ENCODE data around the gene AKAP8L. TPM values are rescaled to one million over a fixed set of nuclear protein-coding genes. Genes with fewer than 3 reads are reported as not detected.

Gene AKAP8L
- total and polyA plus RNA-seq, 2 of the 8 experiments (the other 6 are each of a cell fraction or from before 2014, with no cell fraction given): 75.1 to 138 TPM

MicroRNA genes within 50 kb of the gene (microRNA counts, 767-probe panel; counts per million panel counts)
- microRNA hsa-miR-1470: 879 counts per million, percentile 95 among the panel's probes with 10 or more counts

Small RNAs within 50 kb of the gene (microRNA-seq; reads per million reads assigned to microRNA genes)
- 0 reads per million in 2 experiments for gene MIR1470 (ENCODE audit: borderline microRNAs expressed in 2 of 2, borderline number of aligned reads in 2 of 2, borderline replicate concordance in 1 of 2)

Small RNAs within 50 kb of the gene (small RNA-seq; reads per million reads assigned to genes)
- gene AC005776.1 (ENCODE audit: insufficient read depth) (not detected), gene MIR1470 (ENCODE audit: insufficient read depth) (not detected)

Other genes with a start within 250 kb of the AKAP8L start
- 107 and 111 TPM in 2 replicates for gene NOTCH3, start 218.0 kb downstream of the AKAP8L start, total RNA-seq (2021; fragmentation: NEBNext Ultra II Directional; extraction: Animal tissue kit (Norgen Biotek cat#: 25700))
- 37.5 and 65.9 TPM in 2 replicates for gene NOTCH3, start 218.0 kb downstream of the AKAP8L start, polyA plus RNA-seq (2011; rRNA removed)
- 30.2 and 30.9 TPM in 2 replicates for gene EPHX3, start 186.5 kb downstream of the AKAP8L start, total RNA-seq (2021; fragmentation: NEBNext Ultra II Directional; extraction: Animal tissue kit (Norgen Biotek cat#: 25700))
- gene EPHX3, start 186.5 kb downstream of the AKAP8L start, polyA plus RNA-seq (2011; rRNA removed): 47.6 and 67.5 TPM in 2 replicates
- gene BRD4, start 86.4 kb downstream of the AKAP8L start, total RNA-seq (2021; fragmentation: NEBNext Ultra II Directional; extraction: Animal tissue kit (Norgen Biotek cat#: 25700)): 144 and 146 TPM in 2 replicates
- gene BRD4, start 86.4 kb downstream of the AKAP8L start, polyA plus RNA-seq (2011; rRNA removed): 14.1 and 17.6 TPM in 2 replicates
- 41.0 and 41.3 TPM in 2 replicates for gene AKAP8, start 39.2 kb downstream of the AKAP8L start, total RNA-seq (2021; fragmentation: NEBNext Ultra II Directional; extraction: Animal tissue kit (Norgen Biotek cat#: 25700))
- gene AKAP8, start 39.2 kb downstream of the AKAP8L start, polyA plus RNA-seq (2011; rRNA removed): 17.0 and 20.8 TPM in 2 replicates
- 33.2 and 34.4 TPM in 2 replicates for gene WIZ, start 31.0 kb upstream of the AKAP8L start, total RNA-seq (2021; fragmentation: NEBNext Ultra II Directional; extraction: Animal tissue kit (Norgen Biotek cat#: 25700))
- 12.5 and 22.7 TPM in 2 replicates for gene WIZ, start 31.0 kb upstream of the AKAP8L start, polyA plus RNA-seq (2011; rRNA removed)
- gene RASAL3, start 45.6 kb upstream of the AKAP8L start, total RNA-seq (2021; fragmentation: NEBNext Ultra II Directional; extraction: Animal tissue kit (Norgen Biotek cat#: 25700)): 0.19 TPM in 2 replicates
- gene RASAL3, start 45.6 kb upstream of the AKAP8L start, polyA plus RNA-seq (2011; rRNA removed): 0.63 and 2.4 TPM in 2 replicates
- gene PGLYRP2, start 60.5 kb upstream of the AKAP8L start, total RNA-seq (2021; fragmentation: NEBNext Ultra II Directional; extraction: Animal tissue kit (Norgen Biotek cat#: 25700)): not detected in 2 replicates
- gene PGLYRP2, start 60.5 kb upstream of the AKAP8L start, polyA plus RNA-seq (2011; rRNA removed): not detected in 2 replicates
- gene CYP4F22, start 89.5 kb upstream of the AKAP8L start, total RNA-seq (2021; fragmentation: NEBNext Ultra II Directional; extraction: Animal tissue kit (Norgen Biotek cat#: 25700)): not detected in 2 replicates
- gene CYP4F22, start 89.5 kb upstream of the AKAP8L start, polyA plus RNA-seq (2011; rRNA removed): not detected in 2 replicates
- gene CYP4F8, start 196.2 kb upstream of the AKAP8L start, total RNA-seq (2021; fragmentation: NEBNext Ultra II Directional; extraction: Animal tissue kit (Norgen Biotek cat#: 25700)): not detected in 2 replicates
- not detected in 2 replicates for gene CYP4F8, start 196.2 kb upstream of the AKAP8L start, polyA plus RNA-seq (2011; rRNA removed)
- gene CYP4F3, start 221.9 kb upstream of the AKAP8L start, total RNA-seq (2021; fragmentation: NEBNext Ultra II Directional; extraction: Animal tissue kit (Norgen Biotek cat#: 25700)): not detected in 2 replicates
- gene CYP4F3, start 221.9 kb upstream of the AKAP8L start, polyA plus RNA-seq (2011; rRNA removed): not detected in 2 replicates

All from H1 (cell line).